Activated T-cell treated with anti-CD3 and anti-CD28 coated beads, Interleukin-2, amount 50 U/mL, for 4 hours (primary cell): ENCODE measurements around the gene KCNQ2. TPM values are rescaled to one million over a fixed set of nuclear protein-coding genes. Genes with fewer than 3 reads are reported as not detected.

Experiments
- ATAC-seq, 2 donors: fragments of 200-7000 bp; cut with Tn5 transposase; one replicate each; pipeline ENCODE4 v1.10.0; 2021
- DNase-seq: peaks from one replicate; pipeline ENCODE4 v3.0.0-alpha.2; 2020
- H3K27me3 Mint-ChIP-seq: one replicate; pipeline ENCODE4 v1.8.0; 2021; ENCODE audit warnings: low read depth, mixed read lengths
- H3K36me3 Mint-ChIP-seq: one replicate; pipeline ENCODE4 v1.8.0; 2022; ENCODE audit warnings: mixed read lengths; ENCODE audit not compliant: insufficient read depth
- H3K4me1 Mint-ChIP-seq: one replicate; pipeline ENCODE4 v1.8.0; 2021; ENCODE audit warnings: low read depth, mixed read lengths
- H3K4me3 Mint-ChIP-seq: one replicate; pipeline ENCODE4 v1.8.0; 2021; ENCODE audit warnings: mild to moderate bottlenecking, moderate library complexity, mixed read lengths
- H3K9me3 Mint-ChIP-seq: one replicate; pipeline ENCODE4 v1.8.0; 2021; ENCODE audit warnings: mixed read lengths
- total RNA-seq, 3 donors: library from RNA; stranded (reverse); gene quantifications; one replicate each; pipeline ENCODE4 v1.2.1, GENCODE V29; 2021

Gene KCNQ2
- total RNA-seq, 3 donors from 2014 or later = not detected

GRCh38 chr20:63394920-63395455, 77.5 kb downstream of the KCNQ2 start:
- H3K36me3 Mint-ChIP-seq = no peaks in the 10 kb centered on the region
- no peaks in the 10 kb centered on the region for H3K4me1 Mint-ChIP-seq
- H3K9me3 Mint-ChIP-seq = no peaks in the 10 kb centered on the region
- ATAC-seq (no peak), DNase-seq (no peak)
- no peak overlapping the region for H3K4me3 Mint-ChIP-seq
- H3K27me3 Mint-ChIP-seq = no peaks in the 10 kb centered on the region

DNA sequence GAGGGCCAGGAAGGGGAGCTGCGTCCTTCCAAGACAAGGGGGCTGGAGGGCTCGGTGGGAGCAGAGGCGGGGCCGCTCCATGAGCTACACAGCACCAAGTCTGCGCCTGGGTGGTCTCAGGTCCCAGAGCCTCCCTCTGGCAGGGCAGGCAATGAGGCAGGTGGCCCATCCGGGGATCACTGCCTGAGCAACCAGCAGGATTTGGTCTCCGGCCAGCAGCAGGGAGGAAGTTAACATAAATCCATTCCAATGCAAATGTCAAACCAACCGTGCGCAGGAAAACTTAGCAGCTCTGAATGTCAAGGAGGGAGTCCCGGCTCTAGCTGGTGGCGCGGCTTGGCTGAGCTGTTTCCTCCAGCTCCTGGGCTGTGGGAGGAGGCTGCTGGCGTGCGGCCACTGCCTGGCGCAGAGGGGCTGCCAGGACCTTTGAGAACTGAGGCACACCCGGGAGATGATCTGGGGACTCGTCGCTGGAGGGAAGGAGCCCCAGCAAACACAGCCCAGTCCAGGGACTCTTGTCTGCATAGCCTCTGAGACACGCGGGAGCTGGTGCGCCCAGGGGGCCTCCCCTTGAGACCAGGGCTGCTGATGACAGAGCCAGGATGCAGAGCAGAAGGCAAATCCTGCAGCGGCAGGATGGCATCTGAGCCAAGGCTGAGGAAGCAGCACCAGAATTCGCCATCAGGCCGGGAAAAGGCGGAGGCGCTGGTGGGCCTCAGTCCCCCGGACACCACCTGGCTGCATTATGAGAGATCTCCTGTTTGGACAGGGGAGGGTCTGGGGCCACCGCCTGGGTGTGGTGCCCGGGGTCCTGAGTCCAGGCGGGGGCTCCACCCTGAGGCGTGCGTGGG, 78.2 kb downstream of the KCNQ2 start:
- ATAC-seq (no peak), DNase-seq (no peak)
- no peaks in the 10 kb centered on the region for H3K36me3 Mint-ChIP-seq
- no peaks in the 10 kb centered on the region for H3K27me3 Mint-ChIP-seq
- no peaks in the 10 kb centered on the region for H3K9me3 Mint-ChIP-seq
- H3K4me1 Mint-ChIP-seq = no peaks in the 10 kb centered on the region
- H3K4me3 Mint-ChIP-seq = no peak overlapping the region

DNA sequence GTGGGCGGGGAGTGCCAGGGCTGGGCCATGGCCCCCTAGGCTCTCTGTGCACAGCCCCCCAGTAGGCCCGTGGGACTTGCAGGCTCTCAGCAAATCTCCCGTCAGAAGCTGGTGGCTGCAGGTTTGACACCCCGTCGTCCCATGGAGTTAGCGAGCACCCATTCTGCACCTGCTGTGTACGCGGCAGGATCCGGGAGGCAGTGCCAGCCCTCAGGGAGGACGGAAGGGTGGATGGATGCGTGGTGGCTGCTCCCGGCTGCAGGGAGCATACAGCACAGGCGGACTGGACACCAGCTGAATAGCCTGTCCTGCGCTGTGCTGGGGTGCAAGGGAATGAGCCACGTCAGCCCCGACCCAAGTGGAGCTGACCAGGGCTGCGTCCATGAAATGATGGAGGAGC, 78.9 kb downstream of the KCNQ2 start:
- Mint-ChIP-seq H3K36me3 (no peaks in the 10 kb centered on the region), H3K27me3 (no peaks in the 10 kb centered on the region), H3K9me3 (no peaks in the 10 kb centered on the region), H3K4me1 (no peaks in the 10 kb centered on the region), H3K4me3 (no peak overlapping the region)
- DNase-seq = no peak
- no peak for ATAC-seq

DNA sequence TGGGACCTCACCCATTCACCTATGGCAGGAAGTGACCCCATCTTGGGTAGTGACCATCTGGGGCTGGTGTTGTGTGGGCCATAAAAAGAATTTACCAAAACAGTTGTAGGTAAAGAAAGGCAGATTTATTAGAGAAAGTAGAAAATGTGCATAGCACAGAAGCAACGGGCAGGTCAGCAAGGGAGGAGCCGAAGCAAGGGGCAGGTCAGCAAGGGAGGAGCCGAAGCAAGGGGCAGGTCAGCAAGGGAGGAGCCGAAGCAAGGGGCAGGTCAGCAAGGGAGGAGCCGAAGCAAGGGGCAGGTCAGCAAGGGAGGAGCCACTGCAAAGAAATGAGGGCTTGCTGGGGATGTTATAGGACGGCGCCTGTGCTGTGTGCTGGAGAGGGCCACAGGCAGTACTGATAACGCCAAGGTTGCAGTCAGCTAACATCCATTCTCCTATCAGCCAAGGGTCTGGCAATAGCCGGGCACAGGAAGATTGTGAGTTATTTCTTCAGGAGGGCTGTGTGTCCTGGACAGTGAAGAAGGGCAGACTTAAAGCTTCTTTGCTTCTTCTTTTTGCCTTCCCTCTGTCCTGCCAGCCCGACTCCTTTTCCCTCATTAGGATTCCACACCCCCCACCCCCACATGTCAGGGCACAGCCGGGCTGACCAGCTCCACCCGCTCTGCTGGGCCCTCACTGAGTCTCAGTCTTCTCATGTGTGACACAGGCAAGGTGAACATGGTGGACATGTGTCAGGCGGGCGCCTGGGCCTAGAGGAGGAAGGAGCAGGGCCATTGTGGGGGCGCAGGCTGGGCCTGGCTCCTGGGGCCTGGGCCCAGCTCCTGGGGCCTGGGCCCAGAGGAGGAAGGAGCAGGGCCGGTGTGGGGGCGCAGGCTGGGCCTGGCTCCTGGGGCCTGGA, 79.7 kb downstream of the KCNQ2 start:
- H3K4me1 Mint-ChIP-seq = no peaks in the 10 kb centered on the region
- H3K36me3 Mint-ChIP-seq = no peaks in the 10 kb centered on the region
- ATAC-seq = no peak
- no peak for DNase-seq
- no peaks in the 10 kb centered on the region for H3K27me3 Mint-ChIP-seq
- H3K9me3 Mint-ChIP-seq = no peaks in the 10 kb centered on the region
- H3K4me3 Mint-ChIP-seq = no peak overlapping the region

DNA sequence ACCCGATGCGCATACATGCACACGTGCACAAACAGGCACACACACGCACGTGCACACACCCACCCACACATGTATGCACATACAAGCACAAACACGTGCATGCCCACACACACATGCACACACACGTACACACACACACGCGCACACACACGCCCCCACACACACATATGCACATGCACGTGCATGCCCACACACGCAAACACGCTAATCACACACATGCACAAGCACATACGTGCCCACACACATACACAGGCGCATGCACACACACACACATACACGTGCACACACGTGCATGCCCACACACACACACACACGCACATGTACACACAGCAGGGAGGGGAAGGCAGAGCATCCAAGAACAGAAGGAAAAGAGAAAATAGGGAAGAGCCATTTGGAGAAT, 84.5 kb downstream of the KCNQ2 start:
- ATAC-seq (no peak), DNase-seq (no peak)
- peaks cover 1% of the 10 kb centered on the region for H3K27me3 Mint-ChIP-seq
- H3K4me1 Mint-ChIP-seq = no peaks in the 10 kb centered on the region
- peaks cover 12% of the 10 kb centered on the region for H3K9me3 Mint-ChIP-seq
- no peaks in the 10 kb centered on the region for H3K36me3 Mint-ChIP-seq
- no peak overlapping the region for H3K4me3 Mint-ChIP-seq

GRCh38 chr20:63387393-63387792, 85.1 kb downstream of the KCNQ2 start:
- no peak for DNase-seq
- no peaks in the 10 kb centered on the region for H3K4me1 Mint-ChIP-seq
- no peaks in the 10 kb centered on the region for H3K36me3 Mint-ChIP-seq
- no peak for ATAC-seq
- H3K9me3 Mint-ChIP-seq = peaks cover 12% of the 10 kb centered on the region
- H3K4me3 Mint-ChIP-seq = no peak overlapping the region
- peaks cover 1% of the 10 kb centered on the region for H3K27me3 Mint-ChIP-seq

GRCh38 chr20:63386491-63386890, 86.0 kb downstream of the KCNQ2 start:
- no peak for DNase-seq
- no peak for ATAC-seq
- H3K36me3 Mint-ChIP-seq = no peaks in the 10 kb centered on the region
- peaks cover 4% of the 10 kb centered on the region for H3K27me3 Mint-ChIP-seq
- no peak overlapping the region for H3K4me3 Mint-ChIP-seq
- H3K4me1 Mint-ChIP-seq = no peaks in the 10 kb centered on the region
- peaks cover 12% of the 10 kb centered on the region for H3K9me3 Mint-ChIP-seq

DNA sequence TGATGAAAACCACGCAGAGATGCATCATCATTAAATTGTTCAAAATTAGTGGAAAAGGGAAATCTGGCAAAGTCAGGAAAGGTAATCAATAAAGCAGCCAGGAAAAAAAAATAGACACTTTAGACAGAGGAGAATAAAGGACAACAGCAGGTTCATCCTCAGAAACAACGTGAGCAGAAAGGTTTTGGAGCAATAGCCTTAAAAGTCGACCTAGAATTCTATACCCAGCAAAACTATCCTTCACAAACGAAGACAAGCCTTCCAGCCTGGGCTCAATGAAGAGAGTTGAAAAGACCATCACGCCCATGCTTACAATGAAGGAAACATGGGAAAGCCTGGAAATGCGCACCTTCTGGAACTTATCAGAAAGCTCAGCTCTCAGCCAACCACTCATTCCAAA, 86.6 kb downstream of the KCNQ2 start:
- Mint-ChIP-seq H3K27me3 (peaks cover 4% of the 10 kb centered on the region), H3K4me1 (no peaks in the 10 kb centered on the region), H3K9me3 (peaks cover 12% of the 10 kb centered on the region), H3K4me3 (no peak overlapping the region), H3K36me3 (no peaks in the 10 kb centered on the region)
- ATAC-seq (no peak), DNase-seq (no peak)

GRCh38 chr20:63384336-63384735, 88.1 kb downstream of the KCNQ2 start:
- H3K27me3 Mint-ChIP-seq = peaks cover 9% of the 10 kb centered on the region
- ATAC-seq = no peak

GRCh38 chr20:63383556-63383955, 88.9 kb downstream of the KCNQ2 start:
- Mint-ChIP-seq H3K4me3 (no peak overlapping the region), H3K27me3 (peaks cover 15% of the 10 kb centered on the region), H3K9me3 (peaks cover 12% of the 10 kb centered on the region), H3K36me3 (no peaks in the 10 kb centered on the region), H3K4me1 (no peaks in the 10 kb centered on the region)
- no peak for DNase-seq
- no peak for ATAC-seq

More at GRCh38 chr20:63384336-63384735, 88.1 kb downstream of the KCNQ2 start:
- Mint-ChIP-seq H3K4me1 (no peaks in the 10 kb centered on the region), H3K9me3 (peaks cover 12% of the 10 kb centered on the region), H3K4me3 (no peak overlapping the region), H3K36me3 (no peaks in the 10 kb centered on the region)
- no peak for DNase-seq

GRCh38 chr20:63382551-63383300, 89.7 kb downstream of the KCNQ2 start:
- no peaks in the 10 kb centered on the region for H3K36me3 Mint-ChIP-seq
- H3K27me3 Mint-ChIP-seq = peaks cover 20% of the 10 kb centered on the region
- no peak overlapping the region for H3K4me3 Mint-ChIP-seq
- ATAC-seq (no peak), DNase-seq (no peak)
- peaks cover 12% of the 10 kb centered on the region for H3K9me3 Mint-ChIP-seq
- no peaks in the 10 kb centered on the region for H3K4me1 Mint-ChIP-seq

DNA sequence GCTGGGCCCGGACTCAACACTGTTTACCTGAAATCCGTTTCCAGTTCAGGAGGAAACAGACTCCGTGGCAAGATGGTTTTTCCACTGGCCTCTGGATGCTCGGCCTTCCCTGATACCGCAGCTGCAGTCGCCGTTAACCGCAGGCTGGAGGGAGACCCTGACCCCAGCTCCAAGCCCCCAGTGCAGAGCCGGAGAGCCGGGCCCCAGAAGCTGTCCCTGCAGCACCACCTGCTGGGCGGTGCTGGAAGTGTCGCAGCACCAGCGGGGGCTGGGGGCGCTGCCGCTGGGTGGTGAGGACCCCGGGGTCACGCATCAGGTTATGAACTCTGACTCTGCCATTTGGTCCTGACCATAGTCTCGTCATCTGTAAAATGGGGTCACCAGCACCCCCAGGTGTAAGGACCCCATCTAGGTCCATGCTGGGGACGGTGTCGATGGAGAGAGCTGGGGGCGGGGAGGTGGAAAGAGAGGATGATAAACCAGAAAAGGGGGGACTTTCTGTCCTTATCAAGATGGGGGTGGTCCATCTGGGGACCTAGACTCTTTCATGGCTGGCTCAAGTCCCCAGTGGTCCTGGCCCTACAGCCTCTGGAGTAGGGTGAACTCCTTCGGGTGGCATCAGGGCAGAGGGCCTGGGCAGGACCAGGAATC, 90.5 kb downstream of the KCNQ2 start:
- Mint-ChIP-seq H3K36me3 (no peaks in the 10 kb centered on the region), H3K4me3 (no peak overlapping the region), H3K9me3 (peaks cover 12% of the 10 kb centered on the region), H3K4me1 (no peaks in the 10 kb centered on the region), H3K27me3 (peaks cover 27% of the 10 kb centered on the region)
- DNase-seq = peak; percentile 27
- peak in 1 of 2 donors; percentile 43 for ATAC-seq

DNA sequence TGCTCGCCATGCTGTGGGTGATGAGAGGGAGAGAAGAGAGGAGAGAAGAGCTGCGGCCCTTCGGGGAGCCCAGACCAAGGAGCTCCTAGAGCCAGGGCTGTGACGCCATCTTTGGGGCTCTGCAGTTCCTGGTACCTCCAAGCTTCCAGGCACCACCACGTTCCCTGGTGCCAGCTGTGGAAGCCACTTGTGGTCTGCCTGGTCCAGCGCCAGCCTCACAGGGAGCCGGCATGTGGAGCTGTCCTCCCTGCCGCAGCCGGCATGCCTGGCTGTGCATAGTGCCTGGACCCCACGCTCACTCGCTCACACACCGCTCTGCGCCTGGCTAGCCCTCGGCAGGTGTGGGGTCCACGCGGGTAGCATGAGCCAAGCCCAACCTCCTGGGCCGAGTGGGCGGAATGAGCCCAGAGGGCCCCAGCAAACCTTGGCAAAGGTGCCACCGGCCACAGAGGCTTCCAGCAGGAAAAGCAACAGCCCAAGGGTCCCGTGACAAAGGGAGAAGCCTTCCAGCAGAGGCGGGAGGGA, 92.0 kb downstream of the KCNQ2 start:
- Mint-ChIP-seq H3K9me3 (peaks cover 3% of the 10 kb centered on the region), H3K4me3 (no peak overlapping the region), H3K27me3 (peaks cover 32% of the 10 kb centered on the region), H3K36me3 (no peaks in the 10 kb centered on the region), H3K4me1 (no peaks in the 10 kb centered on the region)
- DNase-seq (no peak), ATAC-seq (no peak)
